Type B pancreatic cell (in vitro differentiated cells): Measurements from ENCODE around the gene ACKR4. TPM values are rescaled to one million over a fixed set of nuclear protein-coding genes. Genes with fewer than 3 reads are reported as not detected.

Experiments
- DNase-seq: peaks from one replicate; pipeline ENCODE4 v3.0.0; 2021; ENCODE audit warnings: mixed read lengths; ENCODE audit not compliant: unreplicated experiment; ENCODE audit errors: extremely low spot score
- H3K27ac Mint-ChIP-seq: 2 replicates; pipeline ENCODE4 v1.8.0; 2021; ENCODE audit warnings: mild to moderate bottlenecking, mixed read lengths
- H3K27me3 Mint-ChIP-seq: 2 replicates; pipeline ENCODE4 v1.8.0; 2021; ENCODE audit warnings: mixed read lengths
- H3K36me3 Mint-ChIP-seq: 2 replicates; pipeline ENCODE4 v1.8.0; 2021; ENCODE audit warnings: mixed read lengths
- H3K4me1 Mint-ChIP-seq: one replicate; pipeline ENCODE4 v1.8.0; 2021; ENCODE audit warnings: mixed read lengths; ENCODE audit not compliant: unreplicated experiment
- H3K4me3 Mint-ChIP-seq: 2 replicates; pipeline ENCODE4 v1.8.0; 2021; ENCODE audit warnings: mild to moderate bottlenecking, mixed read lengths
- H3K9me3 Mint-ChIP-seq: 2 replicates; pipeline ENCODE4 v1.8.0; 2021; ENCODE audit warnings: mixed read lengths
- CTCF ChIP-seq: fragments of 200-600 bp; sonication (generic); conservative IDR thresholded peaks from 2 replicates; pipeline ENCODE4 v1.5.0; 2021; ENCODE audit warnings: antibody characterized with exemption, mild to moderate bottlenecking
- total RNA-seq: library from RNA; stranded (reverse); gene quantifications from 2 replicates; pipeline ENCODE4 v1.2.1, GENCODE V29; 2021; ENCODE audit warnings: low replicate concordance

ACKR4 gene
- total RNA-seq, 1 donor from 2014 or later, result 1.9 TPM

DNA sequence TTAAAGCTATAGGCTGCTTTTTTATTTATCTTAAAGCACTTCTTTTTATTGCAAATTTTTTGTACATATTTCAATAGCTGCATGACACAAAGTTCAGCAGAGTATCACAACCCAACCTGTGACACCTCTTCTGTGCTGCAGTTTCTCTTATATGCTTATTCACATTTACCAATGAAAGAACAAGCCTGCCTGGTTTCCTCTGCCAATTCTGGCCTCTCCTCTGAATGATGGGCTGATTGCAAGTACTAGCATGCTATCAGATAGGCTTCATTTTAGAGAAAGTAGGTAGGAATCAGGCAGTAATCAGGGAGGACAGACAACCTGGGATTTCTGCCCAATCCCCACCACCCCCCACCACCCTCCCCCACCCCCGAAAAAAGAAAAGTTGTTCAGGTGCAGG is 26.6 kb downstream of the ACKR4 start:
- Mint-ChIP-seq H3K27ac (no peak overlapping the region), H3K4me3 (no peak overlapping the region), H3K36me3 (peaks cover 22% of the 10 kb centered on the region), H3K27me3 (no peaks in the 10 kb centered on the region), H3K4me1 (no peaks in the 10 kb centered on the region), H3K9me3 (no peaks in the 10 kb centered on the region)
- no peak for TF ChIP-seq CTCF
- DNase-seq, result no peak

DNA sequence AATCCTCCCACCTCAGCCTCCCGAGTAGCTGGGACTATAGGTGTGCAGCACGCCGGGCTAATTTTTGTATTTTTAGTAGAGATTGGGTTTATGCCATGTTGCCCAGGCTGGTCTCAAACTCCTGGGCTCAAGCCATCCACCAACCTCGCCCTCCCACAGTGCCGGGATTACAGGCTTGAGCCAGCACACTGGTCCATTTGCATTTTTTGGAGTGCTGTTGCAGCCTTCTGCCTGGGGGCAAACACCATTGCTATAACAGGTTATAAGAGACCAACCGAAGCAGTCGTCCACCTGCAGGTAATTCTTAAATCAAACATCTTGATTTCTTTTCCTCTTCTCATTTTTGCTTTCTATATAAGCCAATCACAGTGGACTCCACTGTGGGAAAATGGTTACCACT is 27.7 kb downstream of the ACKR4 start:
- TF ChIP-seq CTCF, result no peak
- H3K4me1 Mint-ChIP-seq, result no peaks in the 10 kb centered on the region
- H3K4me3 Mint-ChIP-seq, result no peak overlapping the region
- no peak for DNase-seq
- no peaks in the 10 kb centered on the region for H3K27me3 Mint-ChIP-seq
- H3K36me3 Mint-ChIP-seq, result peaks cover 22% of the 10 kb centered on the region
- H3K9me3 Mint-ChIP-seq, result no peaks in the 10 kb centered on the region
- H3K27ac Mint-ChIP-seq, result peak overlapping the region; percentile 56

DNA sequence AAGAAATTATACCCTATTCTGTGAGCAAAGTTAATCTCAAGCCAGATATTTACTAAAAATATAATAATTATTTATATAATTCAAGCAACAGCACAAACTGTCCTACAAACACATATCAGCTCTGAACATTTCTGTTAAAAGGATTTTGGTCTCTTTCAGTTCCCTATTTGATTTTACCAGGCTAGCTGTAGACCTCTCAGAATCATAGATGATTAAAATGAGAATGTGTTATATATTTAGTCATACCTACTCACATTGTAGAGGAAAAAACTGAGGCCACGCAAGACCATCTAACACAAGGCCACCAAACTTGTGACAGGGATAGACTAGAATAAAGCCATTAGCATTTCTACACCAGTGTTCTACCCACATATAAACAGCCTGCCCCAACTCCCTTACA is 28.5 kb downstream of the ACKR4 start:
- DNase-seq, result no peak
- Mint-ChIP-seq H3K27ac (no peak overlapping the region), H3K4me3 (no peak overlapping the region), H3K9me3 (no peaks in the 10 kb centered on the region), H3K4me1 (no peaks in the 10 kb centered on the region), H3K27me3 (no peaks in the 10 kb centered on the region), H3K36me3 (peaks cover 22% of the 10 kb centered on the region)
- no peak for TF ChIP-seq CTCF

DNA sequence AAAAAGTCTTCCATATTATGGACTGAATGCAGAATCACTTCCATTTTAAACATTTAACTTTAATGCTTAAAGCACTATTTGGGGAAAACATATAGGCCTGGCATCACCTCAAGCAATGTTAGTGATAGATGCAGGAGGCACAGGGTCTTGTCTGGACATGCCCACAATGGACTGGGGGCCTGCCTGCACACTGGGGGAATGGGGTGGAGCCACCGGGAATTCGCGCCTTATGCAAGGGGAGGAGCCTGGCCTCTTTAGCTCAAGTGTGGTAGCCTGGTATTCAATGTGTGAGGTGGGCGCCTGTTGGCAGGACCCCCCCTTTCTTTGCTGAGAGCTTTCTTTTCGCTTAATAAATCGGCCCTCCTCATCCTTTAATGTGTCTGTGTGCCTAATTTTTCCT is 29.9 kb downstream of the ACKR4 start:
- Mint-ChIP-seq H3K27me3 (no peaks in the 10 kb centered on the region), H3K9me3 (no peaks in the 10 kb centered on the region), H3K27ac (no peak overlapping the region), H3K4me1 (no peaks in the 10 kb centered on the region), H3K4me3 (no peak overlapping the region), H3K36me3 (peaks cover 13% of the 10 kb centered on the region)
- no peak for TF ChIP-seq CTCF
- no peak for DNase-seq

DNA sequence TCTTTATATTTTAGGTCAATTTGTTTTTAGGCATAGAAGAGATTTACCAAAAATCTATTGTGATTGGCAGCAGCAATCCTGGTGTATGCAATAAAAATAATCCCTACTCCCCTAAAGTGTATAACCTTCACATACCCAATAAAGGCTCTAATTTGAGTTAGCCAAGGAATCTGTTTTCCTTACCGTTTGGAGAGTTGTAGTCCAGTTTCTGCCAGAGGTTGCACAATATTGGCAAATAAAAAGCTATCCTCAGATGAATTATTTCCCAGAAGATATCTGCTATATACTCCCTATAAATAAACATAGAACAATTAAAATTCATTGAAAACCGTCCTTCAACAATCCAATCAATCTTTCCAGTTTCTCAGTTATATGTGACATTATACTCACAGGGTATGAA is 31.1 kb downstream of the ACKR4 start:
- Mint-ChIP-seq H3K27ac (no peak overlapping the region), H3K9me3 (no peaks in the 10 kb centered on the region), H3K4me1 (no peaks in the 10 kb centered on the region), H3K27me3 (no peaks in the 10 kb centered on the region), H3K36me3 (peaks cover 13% of the 10 kb centered on the region), H3K4me3 (no peak overlapping the region)
- TF ChIP-seq CTCF, result no peak
- DNase-seq, result no peak

DNA sequence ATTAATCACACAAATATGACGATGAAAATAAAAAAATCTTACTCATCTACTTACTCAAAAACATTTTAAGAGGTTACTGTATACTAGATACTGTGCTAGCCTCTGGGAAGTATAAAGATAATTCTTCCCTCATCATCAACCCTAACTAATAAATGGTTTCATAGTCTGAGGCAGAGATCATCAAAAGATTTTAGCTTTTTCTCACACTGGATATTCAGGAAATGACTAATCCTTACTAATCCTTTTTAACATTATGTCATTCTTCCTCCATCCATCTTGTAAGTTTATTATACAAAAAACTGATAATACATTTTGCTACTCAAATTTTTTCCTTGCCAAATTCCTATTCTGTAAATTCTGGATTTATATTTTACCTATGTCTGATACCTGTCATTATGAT is 32.9 kb downstream of the ACKR4 start:
- peaks cover 13% of the 10 kb centered on the region for H3K36me3 Mint-ChIP-seq
- no peaks in the 10 kb centered on the region for H3K27me3 Mint-ChIP-seq
- no peak overlapping the region for H3K27ac Mint-ChIP-seq
- DNase-seq, result no peak
- no peaks in the 10 kb centered on the region for H3K9me3 Mint-ChIP-seq
- no peak overlapping the region for H3K4me3 Mint-ChIP-seq
- no peak for TF ChIP-seq CTCF
- H3K4me1 Mint-ChIP-seq, result no peaks in the 10 kb centered on the region
